ENCODE data around the gene NEIL3. TPM values are rescaled to one million over a fixed set of nuclear protein-coding genes. Genes with fewer than 3 reads are reported as not detected.

The NEIL3 gene
- 1 to 10 TPM; 5.7 to 7.0 (median 6.0) TPM for polyA plus RNA-seq (ENCODE audit: insufficient read length in 4 of 4)

GRCh38 chr4:177309522-177310371 lies at the start of gene NEIL3:
NEIL3 (plus strand) TSS chr4:177309874; CDS start chr4:177309954, 80 bp downstream.
- peak; percentile 68 to 81 (median 75) for DNase-seq (ENCODE audit: low read depth in 4 of 4, low spot score in 2 of 4)

- no peak for DNase-seq (ENCODE audit: low read depth in 4 of 4, low spot score in 2 of 4)
Measured at GRCh38 chr4:177263818-177264217, 45.9 kb upstream of the NEIL3 start.

- no peak for DNase-seq (ENCODE audit: low read depth in 4 of 4, low spot score in 2 of 4)
Measured at GRCh38 chr4:177264788-177265422, 44.8 kb upstream of the NEIL3 start.

- DNase-seq (ENCODE audit: low read depth in 4 of 4, low spot score in 2 of 4), result no peak
Measured at GRCh38 chr4:177265729-177266128, 43.9 kb upstream of the NEIL3 start.

GRCh38 chr4:177266506-177266905 lies 43.2 kb upstream of the NEIL3 start:
- DNase-seq (ENCODE audit: low read depth in 4 of 4, low spot score in 2 of 4), result no peak

- DNase-seq (ENCODE audit: low read depth in 4 of 4, low spot score in 2 of 4), result no peak
Measured at GRCh38 chr4:177267911-177268310, 41.8 kb upstream of the NEIL3 start.

GRCh38 chr4:177271091-177271490 lies 38.6 kb upstream of the NEIL3 start:
- no peak for DNase-seq (ENCODE audit: low read depth in 4 of 4, low spot score in 2 of 4)

- DNase-seq (ENCODE audit: low read depth in 4 of 4, low spot score in 2 of 4), result no peak
Measured at GRCh38 chr4:177271915-177272766, 37.5 kb upstream of the NEIL3 start.

GRCh38 chr4:177275999-177276398 lies 33.7 kb upstream of the NEIL3 start:
- DNase-seq (ENCODE audit: low read depth in 4 of 4, low spot score in 2 of 4), result no peak

GRCh38 chr4:177281351-177281909 lies 28.2 kb upstream of the NEIL3 start:
- DNase-seq (ENCODE audit: low read depth in 4 of 4, low spot score in 2 of 4), result no peak

GRCh38 chr4:177282284-177282835 lies 27.3 kb upstream of the NEIL3 start:
- no peak for DNase-seq (ENCODE audit: low read depth in 4 of 4, low spot score in 2 of 4)

GRCh38 chr4:177283167-177283566 lies 26.5 kb upstream of the NEIL3 start:
- DNase-seq (ENCODE audit: low read depth in 4 of 4, low spot score in 2 of 4), result no peak

GRCh38 chr4:177285953-177286352 lies 23.7 kb upstream of the NEIL3 start:
- no peak for DNase-seq (ENCODE audit: low read depth in 4 of 4, low spot score in 2 of 4)

- no peak for DNase-seq (ENCODE audit: low read depth in 4 of 4, low spot score in 2 of 4)
Measured at GRCh38 chr4:177287255-177287654, 22.4 kb upstream of the NEIL3 start.

GRCh38 chr4:177288335-177288734 lies 21.3 kb upstream of the NEIL3 start:
- DNase-seq (ENCODE audit: low read depth in 4 of 4, low spot score in 2 of 4), result no peak

- DNase-seq (ENCODE audit: low read depth in 4 of 4, low spot score in 2 of 4), result no peak
Measured at GRCh38 chr4:177290780-177291179, 18.9 kb upstream of the NEIL3 start.

GRCh38 chr4:177292171-177292570 lies 17.5 kb upstream of the NEIL3 start:
- DNase-seq (ENCODE audit: low read depth in 4 of 4, low spot score in 2 of 4), result no peak

GRCh38 chr4:177293208-177294033 lies 16.3 kb upstream of the NEIL3 start:
- DNase-seq (ENCODE audit: low read depth in 4 of 4, low spot score in 2 of 4), result no peak

GRCh38 chr4:177297785-177298391 lies 11.8 kb upstream of the NEIL3 start:
- no peak for DNase-seq (ENCODE audit: low read depth in 4 of 4, low spot score in 2 of 4)

Measured in left renal cortex interstitium (tissue), 4 donors.